WTC11 (cell line): ENCODE measurements around the gene PDGFRA.

Experiments used
- CREB1 ChIP-seq: sonication (generic); formaldehyde crosslinking; IDR thresholded peaks from 2 replicates; pipeline ENCODE4 v1.8.0; 2023; ENCODE audit warnings: mild to moderate bottlenecking, missing genetic modification reagents
- FOXJ3 ChIP-seq: sonication (generic); formaldehyde crosslinking; IDR thresholded peaks from 2 replicates; pipeline ENCODE4 v1.9.0; 2021; ENCODE audit warnings: missing genetic modification reagents, mild to moderate bottlenecking, borderline replicate concordance
- TF ChIP-seq, protein P1 (sequence below): fragments of 200-600 bp; IDR thresholded peaks from 2 replicates; pipeline ENCODE4 v1.8.0; 2022; ENCODE audit warnings: antibody characterized with exemption
- TF ChIP-seq, protein P2 (sequence below): sonication (generic); formaldehyde crosslinking; IDR thresholded peaks from 2 replicates; pipeline ENCODE4 v1.8.1; 2023; ENCODE audit warnings: mild to moderate bottlenecking, missing genetic modification reagents

DNA sequence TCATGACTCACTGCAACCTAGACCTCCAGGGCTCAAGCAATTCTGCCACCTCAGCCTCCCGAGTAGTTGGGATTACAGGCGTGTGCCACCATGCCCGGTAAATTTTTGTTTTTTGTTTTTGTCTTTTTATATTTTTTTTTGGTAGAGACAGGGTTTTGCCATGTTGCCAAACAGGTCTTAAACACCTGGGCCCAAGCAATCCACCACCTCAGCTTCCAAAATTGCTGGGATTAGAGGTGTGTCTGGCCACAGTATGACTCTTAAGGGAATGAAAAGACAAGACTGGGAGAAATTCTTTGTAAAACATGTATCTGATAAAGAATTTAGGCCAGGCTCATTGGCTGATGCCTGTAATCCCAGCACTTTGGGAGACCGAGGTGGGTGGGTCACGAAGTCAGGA lies 29.2 kb upstream of the PDGFRA start:
- TF ChIP-seq, protein P1, sequence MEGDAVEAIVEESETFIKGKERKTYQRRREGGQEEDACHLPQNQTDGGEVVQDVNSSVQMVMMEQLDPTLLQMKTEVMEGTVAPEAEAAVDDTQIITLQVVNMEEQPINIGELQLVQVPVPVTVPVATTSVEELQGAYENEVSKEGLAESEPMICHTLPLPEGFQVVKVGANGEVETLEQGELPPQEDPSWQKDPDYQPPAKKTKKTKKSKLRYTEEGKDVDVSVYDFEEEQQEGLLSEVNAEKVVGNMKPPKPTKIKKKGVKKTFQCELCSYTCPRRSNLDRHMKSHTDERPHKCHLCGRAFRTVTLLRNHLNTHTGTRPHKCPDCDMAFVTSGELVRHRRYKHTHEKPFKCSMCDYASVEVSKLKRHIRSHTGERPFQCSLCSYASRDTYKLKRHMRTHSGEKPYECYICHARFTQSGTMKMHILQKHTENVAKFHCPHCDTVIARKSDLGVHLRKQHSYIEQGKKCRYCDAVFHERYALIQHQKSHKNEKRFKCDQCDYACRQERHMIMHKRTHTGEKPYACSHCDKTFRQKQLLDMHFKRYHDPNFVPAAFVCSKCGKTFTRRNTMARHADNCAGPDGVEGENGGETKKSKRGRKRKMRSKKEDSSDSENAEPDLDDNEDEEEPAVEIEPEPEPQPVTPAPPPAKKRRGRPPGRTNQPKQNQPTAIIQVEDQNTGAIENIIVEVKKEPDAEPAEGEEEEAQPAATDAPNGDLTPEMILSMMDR = no peak
- TF ChIP-seq CREB1 (CRISPR knock-in tag) = no peak
- TF ChIP-seq, protein P2, sequence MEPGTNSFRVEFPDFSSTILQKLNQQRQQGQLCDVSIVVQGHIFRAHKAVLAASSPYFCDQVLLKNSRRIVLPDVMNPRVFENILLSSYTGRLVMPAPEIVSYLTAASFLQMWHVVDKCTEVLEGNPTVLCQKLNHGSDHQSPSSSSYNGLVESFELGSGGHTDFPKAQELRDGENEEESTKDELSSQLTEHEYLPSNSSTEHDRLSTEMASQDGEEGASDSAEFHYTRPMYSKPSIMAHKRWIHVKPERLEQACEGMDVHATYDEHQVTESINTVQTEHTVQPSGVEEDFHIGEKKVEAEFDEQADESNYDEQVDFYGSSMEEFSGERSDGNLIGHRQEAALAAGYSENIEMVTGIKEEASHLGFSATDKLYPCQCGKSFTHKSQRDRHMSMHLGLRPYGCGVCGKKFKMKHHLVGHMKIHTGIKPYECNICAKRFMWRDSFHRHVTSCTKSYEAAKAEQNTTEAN (CRISPR knock-in tag) = no peak
- no peak for TF ChIP-seq FOXJ3
